Ectodermal cell (in vitro differentiated cells): ENCODE results near the gene ADAMTS18.

Source experiments
- H3K27ac ChIP-seq: 2 replicates; pipeline ENCODE4 v1.7.0; 2013; ENCODE audit warnings: mild to moderate bottlenecking, low read depth, low read length; ENCODE audit not compliant: insufficient read depth, poor library complexity, severe bottlenecking
- H3K27me3 ChIP-seq: 2 replicates; pipeline ENCODE4 v1.7.0; 2013; ENCODE audit warnings: mild to moderate bottlenecking, low read length; ENCODE audit not compliant: insufficient read depth, control insufficient read depth, poor library complexity, severe bottlenecking
- H3K36me3 ChIP-seq: one replicate; pipeline ENCODE4 v1.7.0; 2013; ENCODE audit warnings: low read length; ENCODE audit not compliant: control insufficient read depth, insufficient read depth
- H3K4me1 ChIP-seq: one replicate; pipeline ENCODE4 v1.7.0; 2013; ENCODE audit warnings: low read length; ENCODE audit not compliant: control insufficient read depth, insufficient read depth
- H3K4me3 ChIP-seq: 2 replicates; pipeline ENCODE4 v1.7.0; 2013; ENCODE audit warnings: low read depth, low read length, control low read depth; ENCODE audit not compliant: insufficient read depth
- H3K9me3 ChIP-seq: 2 replicates; pipeline ENCODE4 v1.7.0; 2013; ENCODE audit warnings: mild to moderate bottlenecking, low read length, moderate library complexity; ENCODE audit not compliant: control insufficient read depth
- WGBS, 2 experiments: methylation state at CpG; one replicate each; pipeline ENCODE4 v1.1.7; 2013; ENCODE audit warnings: missing lambda C conversion rate in 2 of 2; 5-methylcytosine and 5-hydroxymethylcytosine counted together

The ADAMTS18 gene

GRCh38 chr16:77398495-77398894 is 36.3 kb downstream of the ADAMTS18 start:
- Histone ChIP-seq H3K9me3 (no peaks in the 10 kb centered on the region), H3K4me3 (no peak overlapping the region), H3K27ac (no peak overlapping the region), H3K27me3 (no peaks in the 10 kb centered on the region), H3K36me3 (no peaks in the 10 kb centered on the region), H3K4me1 (no peaks in the 10 kb centered on the region)
- WGBS, 2 experiments = 80 to 86% methylated on average over 4 of the region's 4 CpGs

GRCh38 chr16:77396461-77396860 is 38.4 kb downstream of the ADAMTS18 start:
- H3K9me3 ChIP-seq = no peaks in the 10 kb centered on the region
- H3K27me3 ChIP-seq = no peaks in the 10 kb centered on the region
- WGBS, 2 experiments = 90 to 93% methylated on average over 2 to 3 of the region's 3 CpGs
- H3K27ac ChIP-seq = no peak overlapping the region
- H3K4me3 ChIP-seq = no peak overlapping the region
- no peaks in the 10 kb centered on the region for H3K36me3 ChIP-seq
- H3K4me1 ChIP-seq = no peaks in the 10 kb centered on the region

DNA sequence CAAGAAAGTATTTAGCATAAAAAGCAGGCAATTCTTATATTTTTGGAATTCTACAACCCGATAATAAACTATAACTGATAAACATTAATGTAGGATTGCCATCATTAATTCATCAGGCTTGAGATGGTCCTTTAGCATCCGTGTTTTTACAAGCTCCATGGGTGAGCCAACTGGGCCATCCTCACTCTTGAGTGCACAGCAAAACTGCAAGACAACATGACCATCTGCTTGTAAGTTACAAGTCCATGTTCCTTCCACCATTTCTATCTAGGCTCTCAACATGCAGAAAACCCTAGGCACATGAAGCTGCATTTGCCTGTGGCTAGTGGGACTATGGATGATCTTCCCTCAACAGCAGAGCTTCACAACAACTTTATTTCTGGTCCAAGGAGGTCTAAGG is 40.1 kb downstream of the ADAMTS18 start:
- Histone ChIP-seq H3K9me3 (no peaks in the 10 kb centered on the region), H3K4me1 (no peaks in the 10 kb centered on the region), H3K27me3 (no peaks in the 10 kb centered on the region), H3K4me3 (no peak overlapping the region), H3K27ac (no peak overlapping the region), H3K36me3 (no peaks in the 10 kb centered on the region)
- 93 to 98% methylated on average over 2 of the region's 2 CpGs for whole genome bisulfite sequencing, 2 experiments

DNA sequence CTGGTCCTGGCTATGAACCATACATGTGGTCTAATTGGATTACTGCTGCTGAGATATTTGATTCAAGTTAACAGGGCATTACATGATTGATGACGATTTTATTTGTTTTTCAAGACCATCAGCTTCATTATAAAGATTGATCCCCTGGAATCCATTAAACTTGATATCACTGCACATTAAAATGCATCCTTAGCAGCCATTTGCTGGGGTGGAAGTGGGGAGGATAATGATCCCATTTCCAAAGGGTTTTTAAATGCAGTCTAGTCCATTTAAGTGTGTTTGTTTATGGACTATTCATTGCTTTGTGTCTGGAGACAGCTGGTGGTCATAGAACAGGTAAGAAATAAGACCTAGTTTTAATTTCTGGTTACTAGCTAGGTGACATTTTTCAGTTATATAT is 40.9 kb downstream of the ADAMTS18 start:
- H3K4me1 ChIP-seq = no peaks in the 10 kb centered on the region
- no peak overlapping the region for H3K27ac ChIP-seq
- no peak overlapping the region for H3K4me3 ChIP-seq
- H3K9me3 ChIP-seq = no peaks in the 10 kb centered on the region
- H3K27me3 ChIP-seq = no peaks in the 10 kb centered on the region
- WGBS, 2 experiments = 77 to 83% methylated on average over 1 of the region's 1 CpG
- no peaks in the 10 kb centered on the region for H3K36me3 ChIP-seq

DNA sequence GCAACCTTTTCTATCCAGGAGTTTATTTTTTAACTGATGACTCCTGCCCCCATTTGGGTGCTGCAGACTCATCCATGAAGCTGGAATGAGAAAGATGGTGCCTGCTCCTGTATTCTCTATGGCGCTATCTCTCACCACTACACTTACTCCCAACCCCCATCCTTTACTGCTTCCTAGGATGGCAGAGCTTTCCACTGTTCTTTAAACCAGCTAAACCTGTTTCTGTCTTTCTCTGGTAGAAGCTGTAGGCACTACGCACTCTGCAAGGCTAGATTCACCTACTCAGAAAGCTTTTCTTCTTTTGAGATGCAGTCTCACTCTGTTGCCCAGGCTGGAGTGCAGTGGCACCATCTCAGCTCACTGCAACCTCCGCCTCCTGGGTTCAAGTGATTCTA is 47.0 kb downstream of the ADAMTS18 start:
- H3K27me3 ChIP-seq = no peaks in the 10 kb centered on the region
- 87 to 91% methylated on average over 3 of the region's 3 CpGs for WGBS, 2 experiments
- no peaks in the 10 kb centered on the region for H3K36me3 ChIP-seq
- H3K27ac ChIP-seq = no peak overlapping the region
- no peaks in the 10 kb centered on the region for H3K9me3 ChIP-seq
- no peaks in the 10 kb centered on the region for H3K4me1 ChIP-seq
- H3K4me3 ChIP-seq = no peak overlapping the region

DNA sequence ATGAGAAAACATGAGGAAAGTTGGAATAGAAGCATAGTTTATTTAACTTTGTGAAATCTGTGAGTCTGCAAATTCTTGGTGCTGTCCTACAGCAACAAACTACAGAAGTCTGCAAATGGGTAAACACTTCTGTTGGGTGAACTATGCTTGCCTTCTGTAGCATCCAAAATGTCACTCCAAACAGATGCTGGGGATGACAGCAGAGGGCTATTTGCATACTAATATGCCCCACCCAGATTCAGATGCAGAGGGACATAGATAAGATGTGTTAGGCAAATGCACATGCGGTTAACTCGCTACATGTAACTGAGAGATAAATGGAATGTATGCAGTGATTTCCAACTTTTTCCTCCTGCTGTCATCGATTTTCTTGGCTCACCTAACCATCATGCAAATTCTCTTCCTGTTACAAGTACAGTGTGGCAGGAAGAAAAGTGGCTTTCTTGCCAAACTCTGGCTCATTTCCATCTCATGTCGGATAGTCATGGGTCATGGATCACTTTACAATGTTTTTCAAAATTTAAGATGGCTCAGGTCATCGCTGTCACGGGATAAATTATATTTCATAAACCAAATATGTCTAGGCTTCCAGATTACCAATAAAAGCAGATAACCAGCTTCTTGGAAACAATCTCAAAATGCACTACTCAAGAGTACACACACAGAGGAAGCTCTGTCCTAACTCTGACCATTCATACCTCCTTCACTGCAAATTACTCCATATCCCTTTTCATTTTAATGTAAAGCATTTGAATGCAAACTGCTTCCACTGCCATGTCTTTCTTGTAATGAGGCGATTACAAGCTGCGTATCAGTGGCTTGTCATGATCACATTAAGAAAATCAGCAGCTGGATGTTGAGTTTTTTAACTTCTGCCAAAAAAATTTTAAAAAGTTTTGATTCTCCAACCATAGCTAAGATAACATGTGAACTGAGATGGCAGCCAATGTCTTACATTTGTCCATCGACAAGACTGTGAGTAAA is 47.7 kb downstream of the ADAMTS18 start:
- Histone ChIP-seq H3K27me3 (no peaks in the 10 kb centered on the region), H3K9me3 (no peaks in the 10 kb centered on the region), H3K27ac (no peak overlapping the region), H3K4me3 (no peak overlapping the region), H3K4me1 (no peaks in the 10 kb centered on the region), H3K36me3 (no peaks in the 10 kb centered on the region)
- WGBS, 2 experiments = 91 to 92% methylated on average over 9 of the region's 9 CpGs

DNA sequence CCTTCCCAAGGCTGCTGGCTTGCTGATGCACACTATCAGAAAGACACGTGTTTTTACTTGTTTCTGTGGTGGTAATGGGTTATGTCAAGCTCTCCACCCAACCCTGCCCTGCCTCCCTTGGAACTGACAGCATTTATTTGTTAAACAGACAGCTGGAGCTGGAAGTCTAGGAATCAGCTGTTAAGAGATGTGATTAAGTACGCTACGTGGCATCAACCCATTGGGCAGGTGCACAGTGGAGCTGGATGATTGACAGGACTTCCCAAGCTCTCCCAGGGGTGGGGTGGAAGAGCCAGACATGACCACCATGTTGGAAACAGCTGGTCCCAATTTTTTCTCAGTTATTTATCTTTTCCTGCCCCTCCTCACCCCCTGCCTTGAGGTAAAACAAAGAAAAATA is 49.4 kb downstream of the ADAMTS18 start:
- Histone ChIP-seq H3K27ac (no peak overlapping the region), H3K36me3 (no peaks in the 10 kb centered on the region), H3K9me3 (no peaks in the 10 kb centered on the region), H3K4me3 (no peak overlapping the region), H3K27me3 (no peaks in the 10 kb centered on the region), H3K4me1 (no peaks in the 10 kb centered on the region)
- 90 to 92% methylated on average over 3 of the region's 3 CpGs for WGBS, 2 experiments

DNA sequence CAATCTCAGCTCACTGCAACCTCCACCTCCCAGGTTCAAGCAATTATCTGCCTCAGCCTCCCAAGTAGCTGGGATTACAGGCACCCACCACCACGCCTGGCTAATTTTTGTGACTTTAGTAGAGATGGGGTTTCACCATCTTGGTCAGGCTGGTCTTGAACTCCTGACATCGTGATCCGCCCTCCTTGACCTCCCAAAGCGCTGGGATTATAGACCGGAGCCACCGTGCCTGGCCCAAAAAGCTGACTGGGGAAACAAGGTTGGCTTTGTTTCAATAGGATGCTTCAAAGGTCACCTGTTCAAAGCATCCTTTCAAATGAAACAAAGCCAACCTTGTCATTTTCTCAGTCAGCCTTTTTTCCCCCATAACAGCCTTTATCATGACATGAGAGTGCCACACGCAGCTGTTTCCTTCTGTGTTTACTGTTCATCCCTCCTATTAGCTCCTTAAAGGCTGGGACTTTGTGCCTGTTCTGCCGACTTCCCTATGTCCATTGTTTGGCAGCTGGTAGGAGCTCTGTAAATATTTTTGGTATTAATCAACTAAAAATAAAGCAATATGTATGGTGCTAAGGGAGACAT is 51.1 kb downstream of the ADAMTS18 start:
- WGBS, 2 experiments = 93 to 96% methylated on average over 7 to 8 of the region's 8 CpGs

DNA sequence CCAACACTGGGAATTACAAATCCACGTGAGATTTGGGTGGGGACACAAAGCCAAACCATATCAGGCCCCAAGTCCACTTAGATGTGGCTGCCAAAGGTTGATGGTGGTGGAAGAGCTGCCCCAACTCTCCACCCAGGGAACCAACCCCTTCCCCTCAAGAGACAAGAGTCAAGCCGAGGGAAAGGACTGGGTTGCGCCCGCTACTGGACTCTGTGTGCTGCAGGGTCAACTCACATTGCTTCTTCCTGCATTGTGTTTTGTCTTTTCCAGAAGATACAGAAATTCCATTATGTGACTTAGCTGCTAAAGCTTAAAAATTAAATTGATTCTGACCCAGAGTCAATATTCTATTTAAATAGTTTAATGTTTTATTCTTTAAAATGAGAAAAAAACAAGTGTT is 58.5 kb downstream of the ADAMTS18 start:
- Histone ChIP-seq H3K4me1 (no peaks in the 10 kb centered on the region), H3K27me3 (no peaks in the 10 kb centered on the region), H3K9me3 (no peaks in the 10 kb centered on the region), H3K27ac (no peak overlapping the region), H3K36me3 (no peaks in the 10 kb centered on the region), H3K4me3 (no peak overlapping the region)
- whole genome bisulfite sequencing, 2 experiments = 83 to 89% methylated on average over 4 of the region's 4 CpGs

More for the DNA sequence above, 51.1 kb downstream of the ADAMTS18 start:
- Histone ChIP-seq H3K36me3 (no peaks in the 10 kb centered on the region), H3K27ac (no peak overlapping the region), H3K4me3 (no peak overlapping the region), H3K4me1 (no peaks in the 10 kb centered on the region), H3K9me3 (no peaks in the 10 kb centered on the region), H3K27me3 (no peaks in the 10 kb centered on the region)

DNA sequence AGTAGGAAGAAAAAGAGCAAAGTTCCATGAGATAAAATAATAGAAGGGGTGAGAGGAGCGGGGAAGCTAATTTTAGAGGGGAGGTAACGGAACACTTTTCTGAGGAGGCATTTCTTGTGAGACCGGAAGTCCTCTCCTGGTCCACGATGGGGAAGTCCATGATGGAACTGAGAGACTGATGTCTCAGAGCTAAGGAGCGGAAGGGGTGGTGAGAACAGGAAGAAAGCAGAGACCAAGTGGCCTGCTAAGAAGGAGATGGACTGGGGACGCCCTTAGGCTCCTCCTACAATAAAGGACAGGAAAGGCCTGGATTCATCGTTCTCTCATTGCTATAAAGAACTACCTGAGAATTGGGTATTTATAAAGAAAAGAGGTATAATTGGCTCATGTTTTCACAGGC is 59.4 kb downstream of the ADAMTS18 start:
- no peaks in the 10 kb centered on the region for H3K4me1 ChIP-seq
- no peaks in the 10 kb centered on the region for H3K9me3 ChIP-seq
- no peaks in the 10 kb centered on the region for H3K36me3 ChIP-seq
- 95 to 96% methylated on average over 7 of the region's 7 CpGs for WGBS, 2 experiments
- H3K4me3 ChIP-seq = no peak overlapping the region
- H3K27me3 ChIP-seq = no peaks in the 10 kb centered on the region
- H3K27ac ChIP-seq = no peak overlapping the region
